NCI-H1105 (cell line): ENCODE measurements around the gene HLA-DQB2.
"Not testable (repeated sequence)": the region's sequence is repeated elsewhere in the genome, so short reads cannot be mapped to it uniquely, and the experiment has no call there.

Source experiments
- DNase-seq: peaks from one replicate; lab custom pipeline; 2025; lab: John Stamatoyannopoulos, UW

HLA-DQB2 gene

GRCh38 chr6:32763421-32763820, at the start of gene HLA-DQB2:
Gene HLA-DQB2, minus strand, starts transcription at chr6:32763532. Its CDS starts 62 bp downstream, at chr6:32763470.
- no peak for DNase-seq

- no peak for DNase-seq
These were observed 45.8 kb upstream of the HLA-DQB2 start for GRCh38 chr6:32809171-32809570.

GRCh38 chr6:32807020-32807580, 43.8 kb upstream of the HLA-DQB2 start:
- no peak for DNase-seq

- not testable (repeated sequence) for DNase-seq
These were observed 42.1 kb upstream of the HLA-DQB2 start for GRCh38 chr6:32805404-32805803.

GRCh38 chr6:32803416-32803815, 40.1 kb upstream of the HLA-DQB2 start:
- DNase-seq = no peak

DNA sequence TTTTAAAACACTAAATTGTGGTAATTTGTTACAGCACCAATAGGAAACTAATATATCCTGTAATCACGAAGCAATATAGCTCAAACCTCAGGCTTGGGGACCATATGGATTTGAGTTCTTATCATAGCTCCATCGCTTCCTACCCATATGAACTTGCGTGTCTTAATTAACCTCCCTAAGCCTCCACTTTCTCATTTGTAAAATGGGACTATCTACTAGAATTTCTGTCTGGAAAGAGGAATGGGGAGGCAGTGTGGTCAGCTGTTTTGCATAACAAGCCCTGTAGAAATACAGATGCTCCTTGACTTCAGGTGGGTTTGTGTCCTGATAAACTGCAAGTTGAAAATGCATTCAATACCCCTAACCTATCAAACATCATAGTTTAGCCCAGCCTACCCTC, 36.4 kb upstream of the HLA-DQB2 start:
- DNase-seq = no peak

GRCh38 chr6:32799168-32799567, 35.8 kb upstream of the HLA-DQB2 start:
- DNase-seq = no peak

- peak; percentile 6 for DNase-seq
These were observed 33.8 kb upstream of the HLA-DQB2 start for GRCh38 chr6:32796848-32797776.

GRCh38 chr6:32794510-32794909, 31.2 kb upstream of the HLA-DQB2 start:
- no peak for DNase-seq

DNA sequence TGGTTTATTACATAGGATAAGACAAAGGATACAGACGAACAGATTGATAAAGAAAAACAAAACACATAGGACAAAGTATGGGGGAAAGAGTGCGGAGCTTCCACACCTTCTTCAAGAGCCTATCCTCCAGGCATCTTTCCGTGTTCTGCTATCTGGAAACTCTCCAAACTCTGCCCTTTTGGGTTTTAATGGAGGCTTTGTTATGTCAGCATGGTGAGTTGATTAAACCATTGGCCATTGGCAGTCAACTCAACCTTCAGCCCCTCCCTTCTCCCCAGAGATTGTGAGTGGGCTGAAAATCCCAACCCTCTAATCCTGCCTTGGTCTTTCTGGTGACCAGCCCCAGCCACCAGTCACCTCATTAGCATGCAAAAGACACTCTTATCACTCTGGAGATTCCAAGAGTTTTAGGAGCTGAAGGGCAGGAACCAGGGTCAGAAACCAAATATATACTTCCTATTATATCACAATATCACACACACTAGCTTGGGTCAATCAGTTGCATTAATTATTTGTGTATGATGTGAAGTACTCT, 29.6 kb upstream of the HLA-DQB2 start:
- DNase-seq = no peak

GRCh38 chr6:32790306-32790705, 27.0 kb upstream of the HLA-DQB2 start:
- no peak for DNase-seq

DNA sequence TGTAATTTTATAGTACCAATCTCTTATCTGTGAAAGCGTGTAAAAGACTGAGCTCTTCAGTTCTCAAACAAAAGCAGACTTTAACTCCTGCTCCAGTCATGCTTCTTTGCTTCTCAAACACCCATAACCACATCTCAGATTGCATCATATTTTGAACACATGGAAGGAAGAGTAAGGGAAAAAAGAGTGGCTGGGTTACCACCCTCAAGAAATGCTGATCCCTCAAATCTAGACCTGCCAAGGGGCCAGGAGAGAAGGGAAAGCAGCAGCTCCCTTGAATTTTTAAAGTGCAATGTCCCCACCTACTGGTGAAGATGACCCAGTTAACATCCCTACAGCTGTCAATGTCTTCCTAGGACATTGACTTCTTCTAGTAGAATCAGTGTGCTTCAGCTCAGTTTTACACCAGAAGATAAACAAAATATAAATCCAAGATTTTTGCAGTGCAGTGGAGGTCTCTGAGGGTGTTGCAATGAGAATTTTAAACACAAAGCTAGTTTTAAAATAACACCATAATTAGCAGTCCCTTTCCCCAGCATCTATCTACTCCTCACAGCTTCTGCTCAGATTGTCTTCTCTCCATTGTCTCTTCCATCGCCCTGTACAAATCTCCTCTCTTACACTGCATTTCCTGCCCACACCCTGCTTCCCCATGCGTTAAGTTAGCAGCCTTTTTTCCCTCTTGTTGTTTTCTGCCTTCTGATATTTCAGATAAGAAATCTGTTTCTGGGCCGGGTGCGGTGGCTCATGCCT, 22.6 kb upstream of the HLA-DQB2 start:
- peak; percentile 40 for DNase-seq

DNA sequence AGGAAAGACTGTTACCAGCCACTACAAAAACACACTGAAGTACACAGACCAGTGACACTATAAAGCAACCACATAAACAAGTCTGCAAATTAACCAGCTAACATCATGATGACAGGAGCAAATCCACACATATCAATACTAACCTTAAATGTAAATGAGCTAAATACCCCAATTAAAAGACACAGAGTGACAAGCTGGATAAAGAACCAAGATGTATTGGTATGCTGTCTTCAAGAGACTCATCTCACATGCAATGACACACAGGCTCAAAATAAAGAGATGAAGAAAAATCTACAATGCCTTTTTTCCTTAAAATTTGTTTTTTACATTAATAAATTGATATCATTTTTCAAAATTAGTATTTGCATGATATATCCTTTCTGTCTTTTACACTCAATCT, 19.6 kb upstream of the HLA-DQB2 start:
- not testable (repeated sequence) for DNase-seq

DNA sequence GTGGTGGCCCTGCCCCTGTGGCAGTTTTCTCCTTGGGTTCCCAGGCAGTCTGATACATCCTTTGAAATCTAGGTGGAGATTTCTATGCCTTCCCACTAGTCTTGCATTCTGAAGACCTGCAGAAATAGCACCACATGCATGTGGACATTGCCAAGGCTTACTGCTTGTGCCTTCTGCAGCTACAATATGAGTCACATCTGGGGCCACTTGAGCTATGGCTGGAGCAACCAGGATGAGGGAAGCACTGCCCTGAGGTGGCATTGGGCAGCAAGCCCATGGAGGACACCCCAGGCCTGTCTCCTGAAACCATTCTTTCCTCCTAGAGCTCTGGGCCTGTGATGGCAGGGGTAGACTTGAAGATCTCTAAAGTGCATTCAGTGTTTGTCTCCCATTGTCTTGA, 15.7 kb upstream of the HLA-DQB2 start:
- DNase-seq = no peak

DNA sequence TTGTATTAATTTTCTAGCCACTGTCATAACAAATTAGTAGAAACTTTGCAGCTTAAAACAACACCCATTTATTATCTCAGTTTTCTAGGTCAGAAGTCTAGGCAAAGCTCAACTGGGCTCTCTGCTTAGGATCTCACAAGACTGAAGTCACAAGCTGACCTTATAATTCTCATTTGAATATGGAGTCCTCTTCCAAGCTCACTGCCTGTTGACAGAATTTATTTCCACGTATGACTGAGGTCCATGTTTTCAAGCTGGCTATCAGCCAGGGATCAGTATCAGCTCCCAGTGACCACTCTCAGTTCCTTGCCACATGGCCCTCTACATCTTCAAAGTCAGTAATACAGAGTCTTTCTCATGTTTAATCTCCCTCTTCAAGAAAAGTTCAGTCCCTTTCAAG, 11.7 kb upstream of the HLA-DQB2 start:
- no peak for DNase-seq

GRCh38 chr6:32774426-32774825, 11.1 kb upstream of the HLA-DQB2 start:
- DNase-seq = no peak

DNA sequence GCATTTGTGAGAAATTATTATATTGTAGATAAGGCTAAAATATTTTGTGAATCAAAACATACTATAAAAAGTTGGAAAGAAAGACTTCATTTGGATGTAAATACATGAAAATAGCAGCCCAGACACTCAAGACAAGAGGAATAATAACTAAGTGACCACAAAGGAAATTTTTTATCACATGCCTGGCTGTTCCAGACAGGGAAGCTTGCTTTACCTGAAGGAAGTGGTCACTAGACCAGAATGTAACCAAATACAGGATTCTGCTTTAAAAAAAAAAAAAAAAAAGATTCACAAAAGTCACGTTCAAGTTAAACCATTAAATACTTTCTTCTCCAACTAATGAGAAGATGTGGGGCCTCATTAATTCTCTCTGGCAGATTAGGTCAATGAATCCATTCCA, 9.3 kb upstream of the HLA-DQB2 start:
- no peak for DNase-seq

DNA sequence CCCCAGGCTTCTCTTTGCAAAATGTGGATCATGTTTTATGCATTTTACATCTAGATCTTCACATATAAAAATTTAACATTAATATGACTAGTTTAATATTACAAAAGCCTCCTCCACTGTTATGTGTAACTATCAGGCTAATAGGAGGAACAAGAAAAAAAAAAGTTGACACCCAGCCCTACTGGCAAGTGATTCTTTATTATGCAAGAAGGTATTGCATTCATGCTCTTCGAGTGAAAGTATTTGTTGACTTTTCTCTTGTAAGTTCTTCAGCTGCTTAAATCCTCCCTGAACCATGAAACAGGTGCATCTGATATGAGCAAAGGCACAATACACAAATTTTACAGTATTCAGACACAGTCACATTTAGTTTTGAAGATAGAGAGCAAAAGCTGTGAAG, 716 bp upstream of the HLA-DQB2 start:
- DNase-seq = no peak

DNA sequence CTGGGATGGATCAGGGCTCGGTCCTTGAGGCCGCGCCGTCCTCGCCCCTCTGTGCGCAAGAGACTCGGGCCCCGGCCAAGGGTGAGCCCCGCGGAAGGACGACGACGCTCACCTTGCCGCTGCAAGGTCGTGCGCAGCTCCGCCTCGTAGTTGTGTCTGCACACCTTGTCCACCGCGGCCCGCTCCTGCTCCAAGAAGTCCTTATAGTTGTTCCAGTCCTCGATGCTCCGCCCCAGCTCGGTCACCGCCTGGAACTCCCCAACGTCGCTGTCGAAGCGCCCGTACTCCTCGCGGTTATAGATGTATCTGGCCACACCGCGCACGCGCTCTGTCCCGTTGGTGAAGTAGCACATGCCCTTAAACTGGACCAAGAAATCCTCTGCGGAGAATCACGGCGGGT, 1.8 kb downstream of the HLA-DQB2 start:
- no peak for DNase-seq

DNA sequence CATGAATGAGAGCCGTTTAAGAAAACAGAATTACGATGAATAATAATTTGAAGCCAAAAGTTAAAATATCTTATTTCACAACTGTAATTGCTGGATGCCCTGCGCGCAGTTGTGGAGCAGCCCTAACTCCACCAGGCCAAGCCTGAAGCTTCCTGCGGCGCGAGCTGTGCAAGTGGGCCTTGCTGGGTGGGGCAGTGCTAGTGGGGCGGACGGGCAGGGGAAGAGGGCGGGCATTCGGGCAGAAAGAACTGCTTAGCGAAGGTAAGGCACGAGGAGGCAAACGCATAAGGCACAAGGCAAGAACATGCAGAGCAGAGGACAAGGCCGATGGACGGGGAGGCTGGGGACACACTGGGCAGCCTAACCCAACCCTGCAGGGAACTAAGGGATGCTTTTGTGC, 2.3 kb downstream of the HLA-DQB2 start:
- no peak for DNase-seq

DNA sequence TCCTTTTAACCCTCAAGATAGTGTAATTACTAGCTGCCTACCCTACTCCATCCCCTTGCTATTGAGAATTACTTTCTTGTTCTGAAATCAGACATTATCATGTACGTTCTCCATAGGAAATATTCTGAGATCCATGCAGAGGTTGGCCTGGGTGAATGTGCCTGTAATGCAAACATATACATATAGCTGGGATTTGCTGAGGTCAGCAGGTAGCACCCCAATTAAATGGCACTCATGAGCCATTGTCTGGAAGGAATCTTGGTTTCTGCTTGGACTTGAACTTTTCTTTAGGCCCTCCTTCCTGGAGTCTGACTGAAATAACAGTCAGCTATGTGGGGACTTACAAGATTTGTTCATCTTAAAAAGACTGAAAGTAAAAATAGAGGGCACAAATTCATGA, 3.7 kb downstream of the HLA-DQB2 start:
- no peak for DNase-seq

DNA sequence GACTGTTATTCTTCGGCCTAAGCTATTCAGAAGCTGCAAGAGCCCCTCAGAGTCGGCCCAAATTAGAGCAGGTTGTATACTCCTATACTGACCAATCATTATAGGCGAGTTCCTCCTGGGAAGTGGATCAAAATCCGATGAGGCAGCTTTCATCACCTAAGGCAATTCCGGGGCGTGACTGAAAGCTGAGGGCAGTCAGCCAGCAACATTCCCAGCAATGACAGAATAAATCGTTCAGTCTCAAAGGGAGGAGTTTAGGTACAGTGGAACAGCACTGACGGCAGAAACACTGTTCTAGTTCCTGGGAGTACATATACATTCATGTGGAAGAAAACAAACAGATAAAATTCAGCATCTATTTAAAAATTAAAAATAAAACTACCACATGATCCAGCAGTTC, 10.8 kb downstream of the HLA-DQB2 start:
- DNase-seq = no peak

DNA sequence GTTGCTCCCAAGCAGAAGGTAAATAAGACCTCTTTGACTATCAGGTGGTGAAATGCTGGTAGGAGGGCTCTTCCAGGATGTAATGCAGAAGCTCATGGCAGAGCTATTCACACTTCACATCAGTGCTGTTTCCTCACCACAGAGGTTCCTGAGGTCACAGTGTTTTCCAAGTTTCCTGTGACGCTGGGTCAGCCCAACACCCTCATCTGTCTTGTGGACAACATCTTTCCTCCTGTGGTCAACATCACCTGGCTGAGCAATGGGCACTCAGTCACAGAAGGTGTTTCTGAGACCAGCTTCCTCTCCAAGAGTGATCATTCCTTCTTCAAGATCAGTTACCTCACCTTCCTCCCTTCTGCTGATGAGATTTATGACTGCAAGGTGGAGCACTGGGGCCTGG, 17.7 kb downstream of the HLA-DQB2 start:
- DNase-seq = not testable (repeated sequence)
